Parathyroid adenoma (tissue), 2 donors: ENCODE data around the gene ISG20L2.

Experiments used
- H2AFZ ChIP-seq: fragments of 300-600 bp; sonication (generic); one replicate; pipeline ENCODE4 v1.7.0; 2017; ENCODE audit warnings: antibody characterized with exemption, mild to moderate bottlenecking
- H3K27ac ChIP-seq: fragments of 300-600 bp; sonication (generic); one replicate; pipeline ENCODE4 v1.7.0; 2017
- H3K27me3 ChIP-seq: fragments of 300-600 bp; sonication (generic); one replicate; pipeline ENCODE4 v1.7.0; 2017; ENCODE audit warnings: low read length; ENCODE audit not compliant: control insufficient read depth, insufficient read depth
- H3K36me3 ChIP-seq: fragments of 300-600 bp; sonication (generic); one replicate; pipeline ENCODE4 v1.7.0; 2017; ENCODE audit warnings: low read length; ENCODE audit not compliant: control insufficient read depth, insufficient read depth
- H3K4me1 ChIP-seq: fragments of 300-600 bp; sonication (generic); one replicate; pipeline ENCODE4 v1.7.0; 2017; ENCODE audit warnings: control low read depth
- H3K4me2 ChIP-seq: fragments of 300-600 bp; sonication (generic); one replicate; pipeline ENCODE4 v1.7.0; 2017; ENCODE audit warnings: low read length
- H3K4me3 ChIP-seq: fragments of 300-600 bp; sonication (generic); one replicate; pipeline ENCODE4 v1.7.0; 2017; ENCODE audit warnings: low read depth, low read length
- H3K79me2 ChIP-seq: fragments of 300-600 bp; sonication (generic); one replicate; pipeline ENCODE4 v1.7.0; 2017; ENCODE audit warnings: control low read depth
- H3K9ac ChIP-seq: fragments of 300-600 bp; sonication (generic); one replicate; pipeline ENCODE4 v1.7.0; 2017; ENCODE audit warnings: mild to moderate bottlenecking
- H3K9me3 ChIP-seq: fragments of 300-600 bp; sonication (generic); one replicate; pipeline ENCODE4 v1.7.0; 2017; ENCODE audit warnings: low read length; ENCODE audit not compliant: control insufficient read depth
- TF ChIP-seq, protein P1 (sequence below): fragments of 300-600 bp; sonication (generic); IDR thresholded peaks from one replicate; pipeline ENCODE4 v1.7.0; 2017; ENCODE audit warnings: antibody characterized with exemption, mild to moderate bottlenecking
- donor health status: primary hyperparathyroidism.

The ISG20L2 gene

DNA sequence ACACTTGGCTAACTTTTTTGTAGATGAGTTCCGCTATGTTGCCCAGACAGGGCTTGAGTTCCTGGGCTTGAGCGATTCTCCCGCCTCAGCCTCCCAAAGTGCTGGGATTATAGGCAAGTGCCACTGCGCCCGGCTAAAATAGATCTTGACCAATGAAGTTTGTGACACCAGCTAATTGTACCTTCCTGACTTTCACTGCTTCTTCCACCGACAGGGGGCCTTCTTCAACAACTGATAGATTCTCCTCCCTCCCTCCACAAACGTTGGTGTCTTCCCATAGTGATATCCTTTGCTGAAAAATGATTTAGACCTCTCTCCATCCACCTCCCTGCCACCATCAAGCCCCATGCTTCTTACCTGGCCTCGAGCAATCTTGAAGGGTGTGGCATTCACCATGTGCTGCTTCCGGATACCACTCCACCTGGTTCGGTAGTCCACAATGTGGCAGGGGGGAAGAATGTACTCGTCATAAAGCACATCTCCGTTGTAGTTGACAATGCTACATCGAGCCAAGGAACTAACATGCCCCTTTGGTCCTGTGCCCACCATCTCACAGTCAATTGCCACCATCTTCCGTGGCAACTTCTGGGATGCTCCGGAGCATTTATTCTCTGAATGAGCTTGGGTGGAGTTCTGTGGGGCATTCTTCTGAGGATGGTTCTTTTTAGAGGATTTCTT is 1.9 kb downstream of the ISG20L2 start:
- Histone ChIP-seq H2AFZ (no peak overlapping the region), H3K4me1 (no peaks in the 10 kb centered on the region), H3K9me3 (no peaks in the 10 kb centered on the region), H3K27me3 (no peaks in the 10 kb centered on the region), H3K79me2 (peaks cover 14% of the 10 kb centered on the region), H3K4me3 (peak overlapping the region; percentile 19), H3K36me3 (no peaks in the 10 kb centered on the region), H3K4me2 (peak overlapping the region; percentile 63), H3K9ac (no peak overlapping the region), H3K27ac (no peak overlapping the region)
- TF ChIP-seq, protein P1, sequence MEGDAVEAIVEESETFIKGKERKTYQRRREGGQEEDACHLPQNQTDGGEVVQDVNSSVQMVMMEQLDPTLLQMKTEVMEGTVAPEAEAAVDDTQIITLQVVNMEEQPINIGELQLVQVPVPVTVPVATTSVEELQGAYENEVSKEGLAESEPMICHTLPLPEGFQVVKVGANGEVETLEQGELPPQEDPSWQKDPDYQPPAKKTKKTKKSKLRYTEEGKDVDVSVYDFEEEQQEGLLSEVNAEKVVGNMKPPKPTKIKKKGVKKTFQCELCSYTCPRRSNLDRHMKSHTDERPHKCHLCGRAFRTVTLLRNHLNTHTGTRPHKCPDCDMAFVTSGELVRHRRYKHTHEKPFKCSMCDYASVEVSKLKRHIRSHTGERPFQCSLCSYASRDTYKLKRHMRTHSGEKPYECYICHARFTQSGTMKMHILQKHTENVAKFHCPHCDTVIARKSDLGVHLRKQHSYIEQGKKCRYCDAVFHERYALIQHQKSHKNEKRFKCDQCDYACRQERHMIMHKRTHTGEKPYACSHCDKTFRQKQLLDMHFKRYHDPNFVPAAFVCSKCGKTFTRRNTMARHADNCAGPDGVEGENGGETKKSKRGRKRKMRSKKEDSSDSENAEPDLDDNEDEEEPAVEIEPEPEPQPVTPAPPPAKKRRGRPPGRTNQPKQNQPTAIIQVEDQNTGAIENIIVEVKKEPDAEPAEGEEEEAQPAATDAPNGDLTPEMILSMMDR = peak; percentile 21

DNA sequence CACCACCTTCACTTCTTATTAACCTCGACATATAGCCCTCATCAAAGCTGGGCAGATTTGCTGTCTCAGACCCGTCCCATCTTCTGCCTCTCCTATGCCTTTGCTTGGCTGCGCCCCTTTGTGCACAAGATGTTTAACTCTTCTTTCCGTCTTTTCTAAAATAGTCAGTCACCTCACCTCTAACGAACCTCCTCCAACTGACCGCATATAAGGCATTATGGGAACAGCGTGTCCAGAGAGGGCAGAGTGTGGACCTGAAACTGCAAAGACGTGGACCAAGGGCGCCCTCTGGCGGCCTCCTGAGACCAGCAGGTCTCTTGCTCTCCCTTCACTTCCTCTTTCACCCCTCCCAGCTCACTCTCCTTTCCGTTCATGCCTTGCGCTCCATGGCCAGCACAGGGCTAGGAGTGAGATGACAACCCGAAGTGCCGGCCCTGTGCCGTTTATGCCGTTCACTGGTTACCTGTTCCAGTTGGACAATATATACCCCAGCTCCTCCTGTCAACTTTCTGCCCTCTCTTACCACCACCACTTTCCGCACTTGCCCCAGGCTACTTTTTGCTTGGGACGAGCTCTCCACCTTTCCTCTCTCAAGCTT is 2.8 kb downstream of the ISG20L2 start:
- Histone ChIP-seq H3K27ac (no peak overlapping the region), H3K4me1 (no peaks in the 10 kb centered on the region), H3K9ac (no peak overlapping the region), H3K79me2 (peaks cover 14% of the 10 kb centered on the region), H3K4me2 (peak overlapping the region; percentile 63), H3K4me3 (peak overlapping the region; percentile 19), H3K27me3 (no peaks in the 10 kb centered on the region), H3K9me3 (no peaks in the 10 kb centered on the region), H3K36me3 (no peaks in the 10 kb centered on the region), H2AFZ (no peak overlapping the region)
- TF ChIP-seq, protein P1 = peak; percentile 82

DNA sequence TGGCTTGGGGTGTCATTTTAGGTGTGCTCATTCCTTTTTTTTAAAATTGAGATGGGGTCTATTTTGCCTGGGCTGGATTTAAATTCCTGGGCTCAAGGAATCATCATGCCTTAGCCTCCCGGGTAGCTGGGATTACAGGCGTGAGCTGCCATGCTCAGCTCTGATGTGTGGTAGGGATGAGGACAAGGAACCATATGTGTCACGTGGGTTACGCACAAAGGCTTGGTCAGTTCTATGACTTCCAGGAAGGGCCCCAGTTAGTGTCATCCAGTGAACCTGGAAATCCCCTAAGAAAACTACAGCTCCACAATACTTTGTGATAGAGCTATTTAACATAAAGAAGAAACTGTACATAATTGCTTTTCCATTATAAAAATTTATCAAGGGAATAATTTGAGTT is 7.0 kb downstream of the ISG20L2 start:
- no peaks in the 10 kb centered on the region for H3K36me3 ChIP-seq
- no peak overlapping the region for H3K27ac ChIP-seq
- H3K4me1 ChIP-seq = no peaks in the 10 kb centered on the region
- peaks cover 14% of the 10 kb centered on the region for H3K79me2 ChIP-seq
- H3K9ac ChIP-seq = no peak overlapping the region
- H3K9me3 ChIP-seq = no peaks in the 10 kb centered on the region
- H3K4me2 ChIP-seq = no peak overlapping the region
- no peak overlapping the region for H3K4me3 ChIP-seq
- TF ChIP-seq, protein P1 = no peak
- no peaks in the 10 kb centered on the region for H3K27me3 ChIP-seq
- no peak overlapping the region for H2AFZ ChIP-seq

DNA sequence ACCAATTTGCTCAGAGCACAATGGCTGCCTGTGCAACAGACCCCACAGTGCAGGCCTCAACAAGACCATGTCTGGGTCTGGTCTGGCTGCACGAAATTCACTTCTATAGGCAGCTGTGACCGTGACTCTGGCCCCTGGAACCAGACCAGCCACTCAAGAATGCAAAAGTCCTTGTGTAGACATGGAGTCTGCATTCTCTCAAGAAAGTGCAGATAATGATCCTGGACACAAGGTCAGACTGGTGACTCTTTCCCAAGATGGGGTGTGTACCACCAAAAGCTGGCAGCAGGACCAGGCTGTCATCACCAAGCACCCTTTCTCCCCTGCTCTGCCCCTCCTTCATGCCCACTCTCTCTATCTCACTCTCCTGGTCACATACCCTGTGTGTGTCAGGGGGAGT is 7.4 kb downstream of the ISG20L2 start:
- peaks cover 14% of the 10 kb centered on the region for H3K79me2 ChIP-seq
- H3K4me1 ChIP-seq = no peaks in the 10 kb centered on the region
- H2AFZ ChIP-seq = no peak overlapping the region
- no peaks in the 10 kb centered on the region for H3K9me3 ChIP-seq
- H3K36me3 ChIP-seq = no peaks in the 10 kb centered on the region
- no peak overlapping the region for H3K27ac ChIP-seq
- no peak overlapping the region for H3K4me2 ChIP-seq
- TF ChIP-seq, protein P1 = no peak
- H3K27me3 ChIP-seq = no peaks in the 10 kb centered on the region
- H3K4me3 ChIP-seq = no peak overlapping the region
- H3K9ac ChIP-seq = no peak overlapping the region

DNA sequence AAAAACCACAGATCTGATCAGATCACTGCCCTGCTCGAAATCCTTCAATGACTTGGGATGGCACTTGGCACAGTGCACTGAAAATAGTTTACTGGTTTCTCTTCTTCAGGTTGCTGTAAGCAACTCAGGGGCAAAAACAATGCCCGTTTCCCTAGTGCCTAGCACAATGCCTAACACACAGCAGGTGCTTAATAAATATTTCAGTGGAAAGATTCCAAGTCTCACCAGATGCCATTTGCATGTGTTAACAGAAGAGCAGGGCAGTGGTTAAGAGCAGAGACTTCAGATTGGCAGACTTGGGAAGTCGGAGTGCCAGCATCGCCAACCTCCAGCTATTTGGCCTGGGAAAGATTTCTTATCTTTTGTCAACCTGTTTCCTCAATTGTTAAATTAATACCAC is 11.2 kb downstream of the ISG20L2 start:
- Histone ChIP-seq H2AFZ (no peak overlapping the region), H3K27ac (no peak overlapping the region), H3K4me2 (no peak overlapping the region), H3K79me2 (no peaks in the 10 kb centered on the region), H3K4me3 (no peak overlapping the region), H3K27me3 (no peaks in the 10 kb centered on the region), H3K4me1 (no peaks in the 10 kb centered on the region), H3K9me3 (no peaks in the 10 kb centered on the region), H3K9ac (no peak overlapping the region), H3K36me3 (no peaks in the 10 kb centered on the region)
- TF ChIP-seq, protein P1 = no peak
